ENCODE data around the gene ACVR1.
"Not testable (repeated sequence)": the region's sequence is repeated elsewhere in the genome, so short reads cannot be mapped to it uniquely, and the experiment has no call there.

Gene ACVR1

DNA sequence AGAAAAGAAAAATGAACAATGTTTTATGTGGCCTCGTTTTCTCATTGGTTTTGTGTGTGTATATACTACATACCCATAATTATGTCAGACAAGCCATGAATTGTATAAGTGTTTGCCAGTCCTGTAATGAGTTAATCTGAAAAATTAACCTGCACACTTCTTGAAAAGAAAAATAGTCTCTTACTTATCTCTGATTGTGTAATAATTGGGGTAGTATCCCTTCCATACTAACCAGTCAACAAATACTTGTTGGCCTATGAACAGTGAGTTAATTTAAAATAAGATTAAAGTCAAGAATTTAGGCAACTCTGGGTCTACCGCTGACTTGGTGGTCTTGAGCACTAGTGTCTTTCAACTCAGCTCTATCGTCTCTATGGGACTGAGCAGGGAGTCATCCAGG is 48.8 kb downstream of the ACVR1 start:
- no peak for DNase-seq

DNA sequence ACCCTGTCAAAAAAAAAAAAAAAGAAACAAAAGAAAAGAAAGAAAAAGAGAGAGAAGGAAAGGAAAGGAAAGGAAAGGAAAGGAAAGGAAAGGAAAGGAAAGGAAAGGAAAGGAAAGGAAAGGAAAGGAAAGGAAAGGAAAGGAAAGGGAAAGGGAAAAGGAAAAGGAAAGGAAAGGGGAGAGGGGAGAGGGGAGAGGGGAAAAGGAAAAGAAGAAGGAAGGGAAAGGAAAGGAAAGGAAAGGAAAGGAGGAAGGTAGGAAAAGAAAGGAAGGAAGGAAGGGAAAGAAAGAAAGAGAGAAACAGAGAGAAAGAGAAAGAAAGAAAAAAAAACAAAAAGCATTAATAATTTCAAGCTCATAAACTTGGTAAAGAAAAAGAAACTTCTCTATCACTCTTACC is 49.5 kb downstream of the ACVR1 start:
- DNase-seq = not testable (repeated sequence)

DNA sequence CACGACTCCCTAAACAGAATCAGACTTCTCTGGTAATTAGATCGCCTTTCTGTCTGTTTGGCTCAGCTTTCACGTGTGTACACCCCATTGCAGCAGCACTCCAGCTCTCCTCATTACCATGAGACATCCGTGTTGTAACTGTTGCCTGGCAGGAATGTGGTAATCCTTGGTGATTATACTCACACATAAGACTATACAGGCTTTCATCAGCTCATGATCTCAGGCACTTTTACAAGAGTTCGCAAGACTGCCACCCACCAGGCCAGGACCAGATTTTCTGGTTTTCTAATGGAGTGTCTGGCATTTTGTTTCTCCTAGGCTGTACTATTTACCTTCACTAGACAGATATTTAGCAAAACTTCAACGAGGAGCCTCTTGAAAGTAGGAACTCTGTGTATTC is 50.2 kb downstream of the ACVR1 start:
- DNase-seq = no peak

DNA sequence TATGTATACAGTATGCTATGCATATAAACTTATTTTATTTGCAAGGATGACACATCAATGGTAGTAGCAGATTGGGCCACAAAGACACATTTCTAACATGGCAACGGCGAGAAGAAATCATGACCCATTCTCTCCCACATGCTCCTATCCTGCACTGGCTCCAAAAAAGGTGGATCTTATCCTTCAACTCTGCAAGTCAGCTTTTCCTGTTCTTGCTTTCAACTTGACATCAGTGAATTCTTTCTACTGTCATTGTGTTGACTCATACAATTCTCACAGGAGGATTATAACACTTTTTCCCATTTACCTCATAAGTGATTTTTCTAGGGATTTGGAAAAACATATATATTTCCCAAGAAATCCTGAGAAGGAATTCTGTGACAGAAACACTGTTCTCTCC is 53.1 kb downstream of the ACVR1 start:
- DNase-seq = no peak

DNA sequence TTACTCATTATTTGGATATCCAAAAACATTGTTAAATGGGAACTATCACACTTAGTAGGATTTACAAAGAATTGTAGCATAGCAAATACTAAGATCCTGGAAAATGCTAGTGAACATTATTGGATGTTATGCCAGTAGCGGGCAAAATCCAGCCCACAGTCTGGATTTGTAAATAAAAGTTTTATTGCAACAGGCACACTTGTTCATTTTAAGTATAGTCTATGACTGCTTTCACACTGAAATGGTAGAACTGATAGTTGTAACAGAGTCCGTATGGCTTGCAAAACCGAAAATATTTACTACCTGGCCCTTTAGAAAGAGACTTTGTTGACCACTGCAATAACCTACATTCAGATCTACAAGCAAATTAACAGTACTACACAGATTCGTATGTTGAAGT is 53.6 kb downstream of the ACVR1 start:
- no peak for DNase-seq

DNA sequence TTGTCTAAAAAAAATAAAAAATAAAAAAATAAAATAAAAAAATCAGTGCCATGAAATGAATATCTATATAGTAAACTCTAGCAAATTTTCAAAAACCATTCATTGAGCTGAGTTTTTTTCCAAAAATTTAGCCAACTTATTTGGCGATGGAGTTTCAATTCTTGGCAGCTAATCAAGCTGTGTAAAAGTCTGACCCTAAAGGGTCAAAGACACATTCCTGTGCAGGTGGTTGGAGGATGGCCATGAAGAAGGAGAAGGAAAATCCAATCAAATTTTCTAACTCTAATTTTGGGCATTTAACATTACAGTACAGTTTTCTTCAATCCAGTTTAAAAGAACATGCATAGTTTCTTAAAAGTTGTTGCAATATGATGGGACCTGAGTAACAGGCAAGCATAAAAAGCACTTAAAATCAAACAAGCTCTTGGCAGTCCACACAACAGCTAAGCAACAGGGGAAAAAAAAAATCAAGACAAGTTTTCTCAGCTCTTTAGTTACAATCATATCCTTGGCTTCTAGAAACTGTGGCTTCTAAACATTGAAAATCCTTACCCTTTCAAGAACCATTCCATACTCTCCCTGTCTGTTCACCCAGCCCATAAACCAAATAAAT is 54.5 kb downstream of the ACVR1 start:
- no peak for DNase-seq

GRCh38 chr2:157820193-157820592 is 55.9 kb downstream of the ACVR1 start:
- DNase-seq = no peak

DNA sequence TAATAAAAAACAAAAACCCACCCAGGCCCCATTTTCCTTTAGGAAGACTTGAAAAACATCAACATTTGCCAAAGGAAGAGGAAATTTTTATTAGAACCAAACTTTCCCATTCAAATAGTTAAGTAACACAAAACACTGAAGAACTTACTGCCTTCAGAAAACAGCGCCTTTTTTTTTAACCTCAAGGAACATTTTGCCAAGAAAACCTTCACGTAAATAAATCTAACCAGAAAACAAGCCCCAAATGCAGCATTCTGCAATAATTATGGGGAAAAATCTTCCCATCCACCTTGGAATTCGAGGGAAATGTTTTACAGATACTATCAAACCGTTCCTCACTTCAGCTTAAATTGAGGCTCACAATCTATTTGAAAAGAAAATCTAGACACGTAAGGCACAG is 56.4 kb downstream of the ACVR1 start:
- no peak for DNase-seq

- DNase-seq = no peak
Measured at GRCh38 chr2:157818227-157818626, 57.9 kb downstream of the ACVR1 start.

GRCh38 chr2:157815421-157815820 is 60.7 kb downstream of the ACVR1 start:
- DNase-seq = no peak

GRCh38 chr2:157813467-157813866 is 62.7 kb downstream of the ACVR1 start:
- DNase-seq = no peak

DNA sequence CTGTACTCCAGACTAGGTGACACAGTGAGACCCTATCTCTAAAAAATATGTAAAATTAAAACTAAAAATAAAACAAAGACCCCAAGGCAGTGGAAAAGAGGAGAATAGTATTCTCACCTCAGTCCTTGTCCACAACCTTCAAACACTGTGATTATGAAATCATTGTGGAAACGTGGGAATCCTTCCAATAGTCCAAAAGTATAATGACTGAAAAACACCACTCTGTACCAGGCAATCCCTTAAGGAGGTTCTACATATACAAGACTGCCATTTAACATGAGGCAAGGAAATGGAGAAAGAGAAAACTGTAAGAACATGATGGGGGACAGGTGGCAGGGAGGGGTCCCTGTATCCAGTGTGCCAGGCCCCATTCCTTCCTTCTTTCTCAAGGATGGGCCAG is 66.1 kb downstream of the ACVR1 start:
- no peak for DNase-seq

GRCh38 chr2:157809212-157809611 is 66.9 kb downstream of the ACVR1 start:
- DNase-seq = no peak

GRCh38 chr2:157808421-157808820 is 67.7 kb downstream of the ACVR1 start:
- DNase-seq = no peak

DNA sequence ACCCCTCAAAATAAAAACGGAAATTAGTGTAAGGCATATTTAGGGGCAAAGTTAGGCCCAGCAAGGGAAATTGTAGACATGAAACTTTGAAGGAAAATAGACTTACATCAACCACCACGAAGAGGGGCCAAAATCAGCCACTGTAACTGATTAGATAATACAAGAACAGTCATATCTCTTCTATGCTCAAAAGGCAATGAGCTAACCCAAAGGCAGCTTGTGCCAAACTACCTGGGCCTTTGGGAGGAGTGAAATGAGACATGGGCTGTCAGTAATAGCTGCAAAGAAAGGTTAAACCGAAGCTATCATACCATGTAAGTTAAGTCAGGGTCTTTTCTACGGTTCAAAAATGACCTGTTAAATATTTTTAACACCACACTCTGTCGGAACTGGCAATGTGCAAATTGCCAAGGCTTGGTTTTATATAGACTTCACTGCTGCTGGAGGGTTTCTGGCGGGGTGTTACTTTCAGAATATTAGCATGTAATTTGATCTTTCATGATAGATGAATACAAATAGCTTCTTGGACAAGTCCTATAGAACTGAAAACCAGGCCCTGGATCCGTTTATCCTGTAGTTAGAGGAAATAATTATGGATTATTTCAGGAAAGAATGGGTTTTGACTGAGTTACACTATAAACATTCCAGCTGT is 69.6 kb downstream of the ACVR1 start:
- DNase-seq = no peak

DNA sequence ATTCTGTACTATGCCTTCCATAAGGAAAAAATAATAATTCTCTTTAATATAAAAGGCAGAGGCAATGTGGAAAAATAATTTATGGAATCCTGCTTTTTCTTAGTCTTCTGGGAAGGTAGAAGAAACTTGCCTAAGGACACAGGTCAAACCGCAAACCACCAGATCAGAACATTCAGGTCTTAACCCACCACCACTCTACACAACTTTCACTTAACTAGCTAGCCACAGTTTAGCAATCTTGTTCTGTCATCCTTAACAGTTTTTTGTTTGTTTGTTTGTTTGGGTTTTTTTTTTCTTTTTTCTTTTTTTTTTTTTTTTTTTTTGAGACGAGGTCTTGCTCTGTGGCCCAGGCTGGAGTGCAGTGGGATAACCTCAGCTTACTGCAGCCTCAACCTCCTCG is 70.6 kb downstream of the ACVR1 start:
- no peak for DNase-seq

DNA sequence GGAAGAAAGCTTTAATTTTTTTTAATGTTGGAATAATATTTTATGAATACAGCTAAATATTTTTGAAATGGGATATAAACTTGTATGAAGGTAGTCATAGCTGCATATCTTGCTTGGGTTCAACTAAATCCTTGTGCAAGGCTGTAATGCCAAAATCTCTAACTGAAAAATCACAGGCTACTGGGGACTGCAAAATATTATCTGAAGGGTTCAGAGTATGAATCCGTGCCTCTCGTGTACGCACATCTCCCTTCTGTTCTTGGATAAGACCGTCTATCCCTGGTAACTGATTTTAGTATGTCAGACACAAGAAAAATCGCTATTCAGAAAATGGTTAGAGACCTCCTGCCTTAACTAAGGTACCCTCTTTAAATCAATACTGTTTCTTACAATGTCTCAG is 71.8 kb downstream of the ACVR1 start:
- no peak for DNase-seq

DNA sequence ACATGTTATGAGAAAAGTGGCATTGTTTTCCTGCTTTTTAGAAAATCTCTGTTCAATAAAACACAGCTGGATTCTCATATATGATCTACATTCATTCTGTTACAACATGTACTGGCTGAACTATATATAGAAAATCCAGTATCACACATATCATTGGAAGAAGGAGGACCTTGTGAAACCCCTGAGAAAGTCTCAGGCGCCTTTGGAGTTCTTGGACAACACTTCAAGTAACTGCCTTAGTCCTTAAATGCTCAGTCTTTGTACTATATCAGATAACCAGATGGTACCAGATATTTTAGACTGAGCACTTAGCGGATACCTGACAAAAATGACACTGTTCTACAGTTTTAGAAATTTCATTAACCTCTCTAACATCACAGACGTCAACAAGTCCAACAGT is 72.2 kb downstream of the ACVR1 start:
- DNase-seq = no peak

GRCh38 chr2:157803476-157803875 is 72.7 kb downstream of the ACVR1 start:
- DNase-seq = no peak

DNA sequence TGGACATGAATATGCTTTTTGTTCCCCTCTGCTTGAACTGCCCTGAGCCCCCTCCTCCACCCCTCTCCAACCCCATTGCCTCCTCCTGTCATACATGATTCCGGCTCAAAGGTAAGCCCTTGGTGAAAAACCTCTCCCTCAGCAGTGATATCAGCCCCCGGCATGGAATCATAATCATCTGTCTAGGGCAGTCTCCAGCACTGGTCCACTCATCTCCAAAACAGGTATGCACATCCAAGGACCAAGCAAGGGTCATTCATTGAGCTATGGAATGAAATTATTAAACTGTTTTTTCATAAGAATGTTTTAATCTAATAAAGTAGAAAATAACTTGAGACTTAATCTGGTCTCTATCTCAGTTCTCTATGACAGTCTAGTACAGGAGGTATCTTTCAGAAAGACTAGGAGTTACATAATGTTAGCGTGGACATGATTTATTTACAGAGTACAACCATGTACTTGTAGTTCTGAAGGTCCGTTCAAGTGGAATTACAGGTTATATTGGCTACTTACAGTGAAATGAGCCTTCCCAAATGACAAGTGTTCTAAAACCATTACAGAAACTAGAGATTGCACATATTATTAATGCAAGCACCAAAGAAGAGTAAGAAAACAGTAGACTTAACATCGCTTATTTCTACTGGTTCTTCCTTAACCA is 75.2 kb downstream of the ACVR1 start:
- DNase-seq = no peak

DNA sequence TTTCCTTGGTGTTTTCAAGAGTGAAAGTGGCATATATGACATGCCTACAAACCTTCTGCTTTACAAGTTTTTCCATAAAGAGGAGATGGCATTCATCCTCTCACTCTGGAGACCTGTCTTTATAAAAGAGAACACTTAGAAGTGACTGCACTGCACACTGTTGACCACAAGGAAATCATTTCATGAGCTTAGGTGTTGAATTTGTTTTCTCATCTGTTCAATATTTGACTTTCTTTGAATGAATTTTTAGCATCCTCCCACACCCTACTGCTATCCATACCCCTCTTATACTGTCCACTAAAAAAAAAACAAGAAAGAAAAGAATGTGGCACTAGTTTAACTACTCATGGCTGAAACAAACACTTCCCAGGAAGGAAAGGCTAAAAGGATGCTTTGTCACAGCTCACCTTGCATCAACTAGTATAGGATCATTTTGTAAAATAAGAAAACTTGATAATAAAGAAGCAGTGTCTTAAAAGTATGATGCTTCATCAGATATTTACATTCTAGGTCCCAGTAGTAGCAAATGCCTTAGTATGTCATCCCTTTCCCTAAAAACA is 83.0 kb downstream of the ACVR1 start:
- DNase-seq = no peak

DNA sequence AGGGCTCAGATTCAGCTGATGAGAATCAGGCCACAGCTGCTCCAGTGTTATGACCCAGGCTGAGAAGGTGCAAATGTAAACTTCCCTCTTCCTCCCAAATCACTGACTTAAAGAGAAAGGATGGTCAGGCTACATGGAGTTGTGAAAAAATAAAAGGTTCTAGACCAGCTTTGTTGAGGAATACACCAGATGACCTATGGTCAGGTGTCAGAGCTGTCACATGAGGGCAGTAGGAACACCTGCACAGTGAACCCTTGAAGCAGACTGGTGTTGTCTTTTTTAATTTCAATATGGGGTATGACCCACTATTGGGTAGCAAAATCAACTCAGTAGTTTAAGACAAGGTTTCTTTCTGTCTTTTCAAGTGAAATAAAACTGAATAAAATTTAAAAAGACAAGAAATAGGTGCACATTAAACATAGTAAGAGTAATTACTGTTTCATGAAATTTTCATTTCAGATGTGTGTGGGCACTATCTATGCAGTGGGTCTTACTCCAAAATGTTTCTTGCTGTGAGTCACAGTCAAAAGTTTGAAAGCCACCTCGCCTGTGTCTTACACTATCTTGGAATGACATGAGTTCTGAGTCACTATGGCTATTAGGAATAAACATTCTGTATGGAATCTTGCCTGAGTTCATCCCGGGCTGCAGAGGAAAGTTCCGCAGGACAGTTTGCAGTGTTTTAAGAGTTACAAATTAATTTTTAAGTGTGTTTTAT is 83.6 kb downstream of the ACVR1 start:
- DNase-seq = no peak

DNA sequence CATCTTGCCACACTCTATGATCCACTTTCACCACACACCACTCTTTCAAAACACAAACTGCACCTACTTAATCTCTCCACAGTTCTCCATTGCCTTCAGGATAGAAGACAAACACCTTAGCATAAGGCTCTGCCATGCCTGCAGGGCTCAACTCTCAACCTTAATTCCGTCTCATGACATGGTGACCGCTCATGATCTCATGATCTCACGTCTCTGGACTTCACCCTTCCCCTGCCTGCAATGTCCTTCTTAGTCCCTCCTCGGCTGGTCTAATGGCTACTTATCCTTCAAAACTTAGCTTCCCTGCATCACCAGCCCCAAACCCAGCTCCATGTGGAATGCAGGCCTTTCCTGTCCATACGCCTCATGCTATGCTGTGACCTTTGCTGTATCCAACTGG is 85.3 kb downstream of the ACVR1 start:
- DNase-seq = no peak

Data from right kidney (tissue), 1 donor.